NCI-H82 treated with DMSO at 0.1 percent for 48 hours (cell line): ENCODE measurements around the gene AKR1A1.
A peak's percentile ranks its signal among the peaks of the same experiment; 100 is the strongest.
"Not testable (repeated sequence)": the region's sequence is repeated elsewhere in the genome, so short reads cannot be mapped to it uniquely, and the experiment has no call there.

Experiments
- DNase-seq: peaks from one replicate; lab custom pipeline; 2025; ENCODE audit not compliant: unreplicated experiment; lab: John Stamatoyannopoulos, UW

Gene AKR1A1

GRCh38 chr1:45569571-45569961 is 18.9 kb downstream of the AKR1A1 start:
- DNase-seq = no peak

- DNase-seq = peak; percentile 54
Measured at GRCh38 chr1:45569962-45570581, 19.4 kb downstream of the AKR1A1 start.

- no peak for DNase-seq
Measured at GRCh38 chr1:45570631-45571030, 20.0 kb downstream of the AKR1A1 start.

- no peak for DNase-seq
Measured at GRCh38 chr1:45573231-45573804, 22.7 kb downstream of the AKR1A1 start.

GRCh38 chr1:45574105-45574626 is 23.5 kb downstream of the AKR1A1 start:
- DNase-seq = no peak

GRCh38 chr1:45583264-45583665 is 32.6 kb downstream of the AKR1A1 start:
- peak; percentile 99 for DNase-seq

- DNase-seq = peak; percentile 80
Measured at GRCh38 chr1:45583666-45584350, 33.2 kb downstream of the AKR1A1 start, which contains the start of gene NASP. TSS of gene NASP (plus strand) at chr1:45584041. CDS start at chr1:45584147, 106 bp downstream.

- peak; percentile 78 for DNase-seq
Measured at GRCh38 chr1:45584351-45585109, 33.9 kb downstream of the AKR1A1 start.

- DNase-seq = no peak
Measured at GRCh38 chr1:45585110-45585426, 34.4 kb downstream of the AKR1A1 start.

GRCh38 chr1:45585496-45586075 is 35.0 kb downstream of the AKR1A1 start:
- DNase-seq = no peak

GRCh38 chr1:45586769-45587168 is 36.1 kb downstream of the AKR1A1 start:
- no peak for DNase-seq

GRCh38 chr1:45589861-45590260 is 39.2 kb downstream of the AKR1A1 start:
- DNase-seq = no peak

- no peak for DNase-seq
Measured at GRCh38 chr1:45594412-45594811, 43.8 kb downstream of the AKR1A1 start.

- not testable (repeated sequence) for DNase-seq
Measured at GRCh38 chr1:45596765-45597164, 46.1 kb downstream of the AKR1A1 start.

- no peak for DNase-seq
Measured at GRCh38 chr1:45604239-45604638, 53.6 kb downstream of the AKR1A1 start.

GRCh38 chr1:45607404-45608074 is 56.9 kb downstream of the AKR1A1 start:
- DNase-seq = no peak

GRCh38 chr1:45608175-45609156 is 57.8 kb downstream of the AKR1A1 start:
- no peak for DNase-seq

GRCh38 chr1:45610589-45611226 is 60.1 kb downstream of the AKR1A1 start:
- no peak for DNase-seq
